GM21381 (cell line): ENCODE measurements around the gene ELOB.

Experiments used
- ATAC-seq: cut with Tn5 transposase; IDR thresholded peaks from one replicate; pipeline ENCODE4 v1.9.1; 2021; ENCODE audit warnings: mild to moderate bottlenecking, moderate library complexity; ENCODE audit not compliant: unreplicated experiment

Gene ELOB

GRCh38 chr16:2769675-2770056 lies 7.4 kb downstream of the ELOB start:
- no peak for ATAC-seq

- no peak for ATAC-seq
Measured at GRCh38 chr16:2769100-2769529, 8.0 kb downstream of the ELOB start.

GRCh38 chr16:2768403-2769089 lies 8.5 kb downstream of the ELOB start:
- ATAC-seq, result no peak

- ATAC-seq, result no peak
Measured at GRCh38 chr16:2767891-2768290, 9.2 kb downstream of the ELOB start.

GRCh38 chr16:2767140-2767731 lies 9.8 kb downstream of the ELOB start:
- ATAC-seq, result no peak

- no peak for ATAC-seq
Measured at GRCh38 chr16:2766430-2767139, 10.5 kb downstream of the ELOB start.

GRCh38 chr16:2765462-2766404 lies 11.3 kb downstream of the ELOB start:
- ATAC-seq, result no peak

- ATAC-seq, result no peak
Measured at GRCh38 chr16:2764718-2765117, 12.4 kb downstream of the ELOB start.

- ATAC-seq, result no peak
Measured at GRCh38 chr16:2763173-2763572, 13.9 kb downstream of the ELOB start.

- no peak for ATAC-seq
Measured at GRCh38 chr16:2762711-2763110, 14.4 kb downstream of the ELOB start.

GRCh38 chr16:2761886-2762583 lies 15.0 kb downstream of the ELOB start:
- ATAC-seq, result no peak

- ATAC-seq, result no peak
Measured at GRCh38 chr16:2761472-2761871, 15.6 kb downstream of the ELOB start.

- ATAC-seq, result no peak
Measured at GRCh38 chr16:2757344-2757743, 19.7 kb downstream of the ELOB start.

- no peak for ATAC-seq
Measured at GRCh38 chr16:2756288-2757015, 20.6 kb downstream of the ELOB start.

- ATAC-seq, result no peak
Measured at GRCh38 chr16:2755158-2755557, 21.9 kb downstream of the ELOB start.

- ATAC-seq, result no peak
Measured at GRCh38 chr16:2753733-2754020, 23.4 kb downstream of the ELOB start.

- ATAC-seq, result peak; percentile 35
Measured at GRCh38 chr16:2752850-2753732, 24.0 kb downstream of the ELOB start.

GRCh38 chr16:2752035-2752849 lies 24.8 kb downstream of the ELOB start, which contains the start of gene SRRM2:
Gene SRRM2, plus strand, starts transcription at chr16:2752638. Its CDS starts 3,727 bp downstream, at chr16:2756365.
- peak; percentile 76 for ATAC-seq
